ENCODE measurements around the gene AHCYL1.

The AHCYL1 gene

DNA sequence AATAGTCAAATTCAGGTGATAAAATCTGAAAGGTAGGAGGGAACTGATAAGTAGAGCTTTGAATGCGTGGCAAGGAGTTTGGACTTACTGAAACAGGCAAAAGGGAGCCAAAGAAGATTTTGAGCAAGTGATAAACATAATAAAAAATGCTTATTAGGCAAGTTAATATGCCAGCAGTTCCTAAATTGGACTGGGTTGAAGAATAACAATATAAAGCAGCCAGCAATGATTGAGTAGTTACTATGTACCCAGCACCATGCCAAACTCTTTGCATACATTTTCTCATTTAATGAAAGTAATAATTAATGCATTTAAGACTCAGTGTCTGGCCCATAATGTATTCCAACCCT, 23.8 kb upstream of the AHCYL1 start:
- no peak overlapping the region for H3K4me3 Mint-ChIP-seq
- no peaks in the 10 kb centered on the region for H3K36me3 Mint-ChIP-seq
- peaks cover 2% of the 10 kb centered on the region for H3K27me3 Mint-ChIP-seq
- no peak overlapping the region for H3K27ac Mint-ChIP-seq
- peaks cover 8% of the 10 kb centered on the region for H3K9me3 Mint-ChIP-seq (ENCODE audit: low read depth)
- no peaks in the 10 kb centered on the region for H3K4me1 Mint-ChIP-seq (ENCODE audit: low read depth)

DNA sequence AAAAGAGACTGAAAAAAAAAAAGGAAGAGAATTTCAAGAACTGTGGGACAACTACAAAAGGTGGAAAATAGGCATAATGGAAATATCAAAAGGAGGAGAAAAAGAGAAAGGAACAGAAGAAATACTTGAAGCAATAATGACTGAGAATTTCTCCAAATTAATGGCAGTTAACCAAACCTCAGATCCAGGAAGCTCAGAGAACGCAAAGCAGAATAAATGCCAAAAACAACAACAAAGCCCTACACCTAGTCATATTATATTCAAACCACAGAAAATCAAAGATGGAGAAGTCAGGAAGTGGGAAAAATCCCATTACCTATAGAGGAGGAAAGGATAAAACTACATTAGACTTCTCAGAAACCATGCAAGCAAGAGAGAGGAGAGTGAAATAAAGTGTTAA, 20.7 kb upstream of the AHCYL1 start:
- Mint-ChIP-seq H3K4me3 (no peak overlapping the region), H3K9me3 (ENCODE audit: low read depth) (peaks cover 8% of the 10 kb centered on the region), H3K4me1 (ENCODE audit: low read depth) (no peaks in the 10 kb centered on the region), H3K27me3 (peaks cover 2% of the 10 kb centered on the region), H3K36me3 (no peaks in the 10 kb centered on the region), H3K27ac (no peak overlapping the region)

DNA sequence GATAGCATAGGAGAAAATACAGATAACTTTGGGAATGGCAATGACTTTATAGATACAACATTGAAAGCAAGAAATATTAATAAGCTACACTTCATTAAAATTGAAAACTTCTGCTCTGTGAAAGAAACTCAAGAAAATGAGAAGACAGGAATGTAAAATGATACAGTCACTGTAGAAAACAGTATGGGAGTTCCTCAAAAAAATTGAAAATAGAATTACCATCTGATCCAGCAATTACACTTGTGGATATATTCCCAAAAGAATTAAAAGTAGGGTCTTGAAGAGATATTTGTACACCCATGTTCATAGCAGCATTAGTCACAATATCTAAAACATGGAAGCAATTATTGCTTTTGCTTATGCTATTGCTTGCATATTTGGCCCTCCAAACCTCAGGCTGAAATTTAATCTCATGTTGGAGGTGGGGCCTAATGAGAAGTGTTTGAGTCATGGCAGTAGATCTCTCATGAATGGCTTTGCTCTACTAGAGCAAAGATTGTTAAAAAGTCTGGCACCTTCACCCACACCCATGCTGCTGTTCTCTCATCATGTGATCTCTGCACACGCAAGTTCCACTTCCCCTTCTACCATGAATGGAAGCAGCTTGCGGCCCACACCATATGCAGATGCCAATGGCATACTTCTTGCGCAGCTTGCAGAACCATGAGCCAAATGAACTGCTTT, 15.3 kb upstream of the AHCYL1 start:
- Mint-ChIP-seq H3K4me3 (no peak overlapping the region), H3K36me3 (no peaks in the 10 kb centered on the region), H3K27me3 (no peaks in the 10 kb centered on the region), H3K27ac (no peak overlapping the region), H3K4me1 (ENCODE audit: low read depth) (no peaks in the 10 kb centered on the region), H3K9me3 (ENCODE audit: low read depth) (peaks cover 8% of the 10 kb centered on the region)

DNA sequence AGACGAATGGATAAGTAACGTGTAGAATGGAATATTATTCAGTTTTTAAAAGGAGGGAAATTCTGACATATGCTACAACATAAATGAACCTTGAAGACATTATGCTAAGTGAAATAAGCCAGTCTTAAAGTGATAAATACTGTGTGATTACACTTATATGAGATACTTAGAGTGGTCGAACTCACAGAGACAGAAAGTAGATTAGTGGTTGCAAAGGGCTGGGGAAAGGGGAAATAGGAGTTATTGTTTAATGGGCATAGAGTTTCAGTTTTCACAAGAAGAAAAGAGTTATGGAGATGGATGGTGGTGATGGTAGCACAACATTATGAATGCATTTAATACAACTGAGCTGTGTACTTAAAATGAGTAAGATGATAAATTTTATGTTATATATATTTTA, 14.7 kb upstream of the AHCYL1 start:
- Mint-ChIP-seq H3K36me3 (no peaks in the 10 kb centered on the region), H3K4me1 (ENCODE audit: low read depth) (no peaks in the 10 kb centered on the region), H3K9me3 (ENCODE audit: low read depth) (peaks cover 7% of the 10 kb centered on the region), H3K4me3 (no peak overlapping the region), H3K27ac (no peak overlapping the region), H3K27me3 (no peaks in the 10 kb centered on the region)

DNA sequence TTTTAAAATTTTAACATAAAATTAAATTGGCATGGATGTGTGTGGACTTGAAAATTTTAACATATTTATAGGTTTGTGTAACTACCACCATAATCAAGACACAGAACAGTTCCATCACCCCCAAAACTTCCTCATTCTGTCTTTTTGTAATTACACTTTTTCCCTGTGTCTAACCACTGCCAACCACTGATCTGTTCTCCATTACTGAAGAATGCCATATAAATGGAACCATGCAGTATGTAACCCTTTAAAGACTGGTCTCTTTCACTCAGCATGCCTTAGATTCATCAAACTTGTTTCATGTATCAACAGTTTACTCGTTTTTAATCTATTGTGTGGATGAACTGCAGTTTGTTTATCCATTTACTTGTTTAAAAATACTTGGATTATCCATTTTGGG, 13.0 kb upstream of the AHCYL1 start:
- Mint-ChIP-seq H3K36me3 (no peaks in the 10 kb centered on the region), H3K27ac (no peak overlapping the region), H3K4me3 (no peak overlapping the region), H3K27me3 (no peaks in the 10 kb centered on the region), H3K4me1 (ENCODE audit: low read depth) (no peaks in the 10 kb centered on the region), H3K9me3 (ENCODE audit: low read depth) (no peaks in the 10 kb centered on the region)

DNA sequence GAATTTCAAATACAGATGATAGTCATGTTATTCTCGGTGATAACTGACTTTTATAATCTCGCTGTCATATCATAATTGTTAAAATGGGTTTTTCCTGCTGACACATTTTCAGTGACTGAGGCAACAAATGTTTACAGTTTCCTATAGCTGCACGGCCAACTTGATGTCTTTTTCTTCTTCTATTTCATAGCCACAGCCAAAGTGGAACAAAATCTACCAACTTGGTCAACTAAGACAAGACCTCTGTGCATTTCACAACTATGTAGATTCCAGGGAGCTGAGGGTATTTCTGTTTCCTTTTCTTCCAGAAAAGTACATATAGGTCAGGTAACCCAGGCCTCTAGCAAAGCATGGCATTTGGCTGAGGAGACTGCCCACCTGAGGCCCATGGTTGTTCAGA, 10.4 kb upstream of the AHCYL1 start:
- no peak overlapping the region for H3K27ac Mint-ChIP-seq
- no peaks in the 10 kb centered on the region for H3K9me3 Mint-ChIP-seq (ENCODE audit: low read depth)
- no peaks in the 10 kb centered on the region for H3K36me3 Mint-ChIP-seq
- peaks cover 4% of the 10 kb centered on the region for H3K27me3 Mint-ChIP-seq
- H3K4me1 Mint-ChIP-seq (ENCODE audit: low read depth), result no peaks in the 10 kb centered on the region
- no peak overlapping the region for H3K4me3 Mint-ChIP-seq

DNA sequence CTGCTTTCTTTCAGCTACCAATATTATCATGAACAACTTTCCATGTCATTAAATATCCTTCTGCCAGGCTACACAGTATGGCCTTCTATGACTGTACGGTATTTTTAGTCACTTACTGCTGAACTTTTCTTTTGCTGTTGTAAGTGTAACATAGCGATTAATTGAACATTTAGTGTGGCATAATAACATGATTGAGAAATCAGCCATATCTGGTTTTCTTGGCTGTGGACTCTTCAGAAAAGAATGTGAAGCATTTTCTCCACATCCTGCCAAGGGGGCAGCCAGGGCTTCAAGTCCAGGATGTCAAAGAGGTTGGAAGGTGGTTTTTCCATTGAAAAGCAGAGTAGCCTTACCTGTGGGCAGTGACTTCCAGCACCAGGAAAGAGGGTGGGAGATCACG, 8.8 kb upstream of the AHCYL1 start:
- Mint-ChIP-seq H3K9me3 (ENCODE audit: low read depth) (no peaks in the 10 kb centered on the region), H3K4me1 (ENCODE audit: low read depth) (no peaks in the 10 kb centered on the region), H3K27me3 (peaks cover 4% of the 10 kb centered on the region), H3K27ac (no peak overlapping the region), H3K4me3 (no peak overlapping the region), H3K36me3 (no peaks in the 10 kb centered on the region)

DNA sequence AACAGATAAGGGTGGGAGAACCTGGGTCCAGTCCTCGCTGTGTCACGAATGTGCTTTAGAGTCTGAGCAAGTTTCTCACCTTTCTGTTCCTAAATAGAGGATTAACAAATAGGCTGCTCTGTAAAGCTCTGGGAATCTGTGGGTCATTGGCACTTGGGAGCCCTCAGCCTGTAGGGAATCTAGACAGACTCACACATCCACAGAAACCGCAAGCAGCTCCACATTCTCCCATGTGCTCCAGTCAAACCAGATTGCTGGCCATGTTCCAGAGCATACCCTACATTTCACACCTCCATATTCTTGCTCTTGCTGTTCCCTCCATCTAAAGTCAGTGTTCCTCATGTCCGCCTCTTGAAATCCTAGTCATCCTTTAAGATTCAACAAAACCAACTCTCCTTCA, 7.8 kb upstream of the AHCYL1 start:
- Mint-ChIP-seq H3K4me3 (no peak overlapping the region), H3K36me3 (no peaks in the 10 kb centered on the region), H3K9me3 (ENCODE audit: low read depth) (no peaks in the 10 kb centered on the region), H3K4me1 (ENCODE audit: low read depth) (no peaks in the 10 kb centered on the region), H3K27ac (no peak overlapping the region), H3K27me3 (peaks cover 4% of the 10 kb centered on the region)

DNA sequence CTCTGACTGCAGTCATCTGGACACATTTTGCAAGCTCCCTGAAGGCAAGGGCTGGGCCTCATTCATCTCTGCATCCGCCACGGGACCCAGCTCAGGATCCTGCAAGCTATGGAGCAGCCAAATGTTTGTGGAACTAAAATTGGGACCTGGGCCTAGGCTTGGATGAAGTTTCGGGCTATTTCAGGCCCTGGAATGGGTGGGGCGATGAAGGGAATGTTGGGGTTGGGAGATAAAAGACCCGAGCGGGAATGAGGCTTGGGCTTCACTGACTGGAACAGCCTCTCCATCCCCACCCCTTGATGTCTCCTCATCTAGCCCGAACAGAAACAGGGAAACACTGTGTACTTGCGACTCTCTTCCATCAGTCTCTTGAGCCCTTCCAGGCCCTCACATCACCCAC, 7.3 kb upstream of the AHCYL1 start:
- H3K27me3 Mint-ChIP-seq, result peaks cover 4% of the 10 kb centered on the region
- H3K36me3 Mint-ChIP-seq, result no peaks in the 10 kb centered on the region
- no peaks in the 10 kb centered on the region for H3K4me1 Mint-ChIP-seq (ENCODE audit: low read depth)
- no peak overlapping the region for H3K4me3 Mint-ChIP-seq
- H3K9me3 Mint-ChIP-seq (ENCODE audit: low read depth), result no peaks in the 10 kb centered on the region
- no peak overlapping the region for H3K27ac Mint-ChIP-seq

DNA sequence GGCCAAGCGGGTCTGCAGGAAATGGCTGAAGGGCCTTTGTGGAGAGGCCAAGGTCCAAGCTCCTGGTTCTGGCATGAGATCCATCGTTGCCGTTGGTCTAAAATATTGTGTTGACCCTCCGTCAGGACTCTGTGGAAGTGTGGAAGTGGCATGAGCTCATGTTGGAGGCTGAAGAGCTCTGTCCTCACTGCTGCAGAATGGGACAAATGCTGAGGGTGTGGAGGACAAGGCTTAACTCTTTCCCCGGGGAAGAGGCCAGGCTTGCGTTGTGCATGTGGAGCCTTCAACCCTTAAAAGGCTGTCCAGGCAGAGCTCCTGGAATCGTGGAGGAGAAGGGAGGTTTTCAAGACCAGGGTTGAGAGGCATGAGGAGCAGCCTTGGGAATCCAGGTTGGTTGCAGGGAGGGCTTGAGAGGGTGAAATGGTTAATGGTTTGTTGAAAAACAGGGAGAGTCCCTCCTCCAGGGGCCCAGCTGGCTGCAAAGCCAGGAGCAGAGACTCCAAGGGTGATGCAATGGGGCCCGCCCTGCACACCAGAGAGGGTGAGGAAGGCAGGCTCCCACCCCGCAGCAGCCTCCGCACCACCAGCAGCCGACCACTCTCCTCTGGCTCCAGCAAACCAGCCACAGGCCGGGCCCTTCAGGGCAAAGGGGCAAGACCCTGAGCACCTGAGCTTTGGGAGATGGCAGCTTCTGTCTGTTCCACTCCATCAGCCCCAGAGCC, 6.7 kb upstream of the AHCYL1 start:
- Mint-ChIP-seq H3K9me3 (ENCODE audit: low read depth) (no peaks in the 10 kb centered on the region), H3K36me3 (no peaks in the 10 kb centered on the region), H3K4me1 (ENCODE audit: low read depth) (no peaks in the 10 kb centered on the region), H3K4me3 (no peak overlapping the region), H3K27me3 (peaks cover 4% of the 10 kb centered on the region), H3K27ac (no peak overlapping the region)

DNA sequence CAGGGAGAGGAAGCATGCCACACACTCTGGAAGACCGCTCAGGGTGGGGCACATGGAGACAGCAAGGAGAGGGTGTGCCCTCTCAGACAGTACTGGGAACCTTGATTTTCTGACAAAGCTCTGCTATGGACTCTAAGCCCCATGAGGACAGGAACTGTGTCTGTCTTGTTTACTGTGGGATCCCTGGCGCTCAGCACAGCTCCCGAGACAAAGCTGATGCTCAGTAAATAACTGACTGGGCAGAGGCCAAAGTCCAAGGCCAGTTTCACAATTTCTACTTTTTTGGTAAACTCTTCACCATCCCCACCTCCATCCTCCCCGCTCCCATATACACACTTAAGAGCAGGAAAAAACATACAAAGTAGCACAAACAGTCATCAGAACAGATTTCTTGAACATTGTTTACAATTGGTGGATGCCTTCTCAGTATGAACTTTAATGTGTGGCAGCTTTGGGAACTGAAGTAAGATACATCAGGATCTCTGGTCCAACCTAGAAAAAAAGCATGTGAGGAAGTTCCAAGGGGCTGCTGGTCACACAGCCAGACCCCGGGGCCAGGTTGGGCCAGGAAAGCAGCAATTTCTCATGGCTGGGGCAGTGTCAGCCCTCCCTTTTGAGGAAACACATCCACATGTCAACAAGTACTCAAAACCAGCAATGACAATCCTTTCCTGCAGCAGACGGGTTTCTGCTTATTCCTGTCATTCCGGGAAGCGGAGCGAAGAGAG, 5.6 kb upstream of the AHCYL1 start:
- Mint-ChIP-seq H3K36me3 (no peaks in the 10 kb centered on the region), H3K27me3 (peaks cover 4% of the 10 kb centered on the region), H3K4me3 (no peak overlapping the region), H3K9me3 (ENCODE audit: low read depth) (no peaks in the 10 kb centered on the region), H3K4me1 (ENCODE audit: low read depth) (no peaks in the 10 kb centered on the region), H3K27ac (no peak overlapping the region)

DNA sequence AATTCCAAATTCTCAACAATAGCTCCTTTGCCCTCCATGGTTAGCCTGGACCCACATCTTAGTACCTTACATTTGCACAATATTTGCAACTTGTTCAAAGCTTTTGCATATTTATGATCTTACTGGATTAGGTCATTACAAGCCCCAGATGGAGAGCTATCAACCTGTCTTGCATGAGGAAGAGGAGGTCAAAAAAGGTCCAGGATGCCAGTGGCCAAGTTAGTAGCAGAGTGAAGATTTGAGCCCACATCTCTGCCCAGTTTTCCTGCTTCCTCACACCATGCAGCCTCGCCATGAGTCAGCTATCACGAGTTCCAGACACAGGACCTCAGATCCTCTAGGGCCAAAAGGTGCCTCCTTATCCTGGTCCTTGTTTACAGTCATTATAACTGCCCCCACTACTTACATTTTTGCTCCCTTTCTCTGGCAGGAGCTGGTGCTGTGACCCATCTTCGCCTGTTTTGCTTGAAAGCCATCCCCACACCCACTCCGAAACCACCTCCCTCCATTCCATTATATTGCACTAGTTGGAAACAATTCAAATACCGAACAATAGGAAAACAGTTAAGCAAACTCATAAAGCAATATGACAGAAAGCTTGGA, 5.0 kb upstream of the AHCYL1 start:
- no peak overlapping the region for H3K27ac Mint-ChIP-seq
- no peak overlapping the region for H3K4me3 Mint-ChIP-seq
- H3K4me1 Mint-ChIP-seq (ENCODE audit: low read depth), result no peaks in the 10 kb centered on the region
- H3K36me3 Mint-ChIP-seq, result no peaks in the 10 kb centered on the region
- no peaks in the 10 kb centered on the region for H3K9me3 Mint-ChIP-seq (ENCODE audit: low read depth)
- H3K27me3 Mint-ChIP-seq, result peaks cover 4% of the 10 kb centered on the region

DNA sequence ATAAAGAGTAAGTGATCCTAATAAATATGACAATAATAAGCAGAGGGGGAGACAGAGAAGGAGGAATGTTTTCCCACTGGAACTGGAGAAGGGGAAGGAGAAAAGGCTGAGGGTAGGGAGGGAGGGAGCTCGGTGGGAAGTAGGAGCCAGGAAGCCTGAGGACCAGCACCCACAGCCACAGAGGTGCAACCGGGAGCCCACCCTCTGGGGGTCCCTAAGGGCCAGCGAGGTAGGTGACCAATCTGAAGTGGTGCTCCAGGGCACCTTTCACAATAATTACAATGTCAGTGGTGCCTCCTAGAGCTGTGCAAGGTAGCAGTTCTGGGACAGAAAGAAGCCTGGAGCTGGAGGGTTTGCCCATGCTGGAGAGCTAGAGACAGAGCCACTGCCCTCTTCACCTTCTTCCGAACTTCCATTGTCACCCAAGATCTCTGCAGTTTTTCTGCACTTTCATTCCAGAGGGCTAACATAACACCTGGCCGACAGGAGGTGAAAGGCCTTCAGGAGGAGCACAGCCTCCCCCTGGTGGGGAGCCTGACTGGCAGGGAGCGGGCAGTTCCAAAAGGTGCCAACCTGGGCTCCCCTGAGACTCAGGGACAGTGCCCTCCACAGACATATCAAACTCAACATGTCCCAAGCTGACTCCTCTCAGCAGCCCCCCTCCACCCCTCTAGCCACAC, 4.1 kb upstream of the AHCYL1 start:
- no peak overlapping the region for H3K27ac Mint-ChIP-seq
- H3K36me3 Mint-ChIP-seq, result no peaks in the 10 kb centered on the region
- H3K9me3 Mint-ChIP-seq (ENCODE audit: low read depth), result no peaks in the 10 kb centered on the region
- peaks cover 4% of the 10 kb centered on the region for H3K27me3 Mint-ChIP-seq
- H3K4me3 Mint-ChIP-seq, result no peak overlapping the region
- peaks cover 1% of the 10 kb centered on the region for H3K4me1 Mint-ChIP-seq (ENCODE audit: low read depth)

DNA sequence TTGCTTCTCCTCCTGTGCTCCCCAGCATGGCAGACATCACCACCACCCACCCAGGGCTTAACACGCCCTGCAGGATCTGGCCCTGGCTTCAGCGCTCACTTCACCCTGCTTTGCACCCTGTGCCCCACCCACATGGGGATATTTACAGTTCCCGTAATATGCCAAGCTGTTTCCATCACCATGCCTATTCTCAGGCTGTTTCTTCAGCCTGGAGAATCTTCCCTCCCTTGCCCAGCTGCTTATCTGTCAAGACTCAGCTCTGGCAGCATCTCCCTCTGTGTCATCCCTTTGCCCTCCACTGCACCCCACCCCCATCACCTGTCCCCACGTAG, 3.6 kb upstream of the AHCYL1 start:
- Mint-ChIP-seq H3K27me3 (peaks cover 4% of the 10 kb centered on the region), H3K36me3 (no peaks in the 10 kb centered on the region), H3K4me3 (no peak overlapping the region), H3K9me3 (ENCODE audit: low read depth) (no peaks in the 10 kb centered on the region), H3K27ac (no peak overlapping the region), H3K4me1 (ENCODE audit: low read depth) (peaks cover 7% of the 10 kb centered on the region)

All from activated naive CD8-positive, alpha-beta T cell (primary cell).